HG03460 (cell line): ENCODE results near the gene FBXO36.
"Not testable (repeated sequence)": the region's sequence is repeated elsewhere in the genome, so short reads cannot be mapped to it uniquely, and the experiment has no call there.

Experiments
- ATAC-seq: cut with Tn5 transposase; IDR thresholded peaks from one replicate; pipeline ENCODE4 v1.9.1; 2021; ENCODE audit not compliant: unreplicated experiment

FBXO36 gene

GRCh38 chr2:229910147-229910831, 12.0 kb upstream of the FBXO36 start:
- ATAC-seq: peak; percentile 7

- peak; percentile 77 for ATAC-seq
Observed at GRCh38 chr2:229910832-229911412, 11.4 kb upstream of the FBXO36 start.

GRCh38 chr2:229914171-229914570, 8.1 kb upstream of the FBXO36 start:
- ATAC-seq: no peak

- no peak for ATAC-seq
Observed at GRCh38 chr2:229917793-229918192, 4.5 kb upstream of the FBXO36 start.

- no peak for ATAC-seq
Observed at GRCh38 chr2:229920011-229920641, 2.2 kb upstream of the FBXO36 start.

- ATAC-seq: peak; percentile 22
Observed at GRCh38 chr2:229921101-229921891, 1.0 kb upstream of the FBXO36 start.

GRCh38 chr2:229921892-229922448, 333 bp upstream of the FBXO36 start, which contains the start of gene TRIP12:
Gene TRIP12, minus strand, starts transcription at chr2:229922009. Its CDS starts 41,930 bp downstream, at chr2:229880079.
- ATAC-seq: peak; percentile 61

GRCh38 chr2:229924541-229924940, 2.2 kb downstream of the FBXO36 start:
- not testable (repeated sequence) for ATAC-seq

- no peak for ATAC-seq
Observed at GRCh38 chr2:229925201-229925600, 2.9 kb downstream of the FBXO36 start.

GRCh38 chr2:229927817-229928321, 5.6 kb downstream of the FBXO36 start:
- ATAC-seq: no peak

- ATAC-seq: no peak
Observed at GRCh38 chr2:229930656-229931055, 8.4 kb downstream of the FBXO36 start.

GRCh38 chr2:229931241-229931640, 8.9 kb downstream of the FBXO36 start:
- no peak for ATAC-seq

- no peak for ATAC-seq
Observed at GRCh38 chr2:229937537-229937936, 15.2 kb downstream of the FBXO36 start.

- no peak for ATAC-seq
Observed at GRCh38 chr2:229942671-229943070, 20.4 kb downstream of the FBXO36 start.

- no peak for ATAC-seq
Observed at GRCh38 chr2:229943171-229943570, 20.9 kb downstream of the FBXO36 start.

- ATAC-seq: no peak
Observed at GRCh38 chr2:229943770-229944449, 21.6 kb downstream of the FBXO36 start.

- no peak for ATAC-seq
Observed at GRCh38 chr2:229945975-229946374, 23.7 kb downstream of the FBXO36 start.

GRCh38 chr2:229947544-229947943, 25.2 kb downstream of the FBXO36 start:
- ATAC-seq: no peak

- ATAC-seq: no peak
Observed at GRCh38 chr2:229952256-229952835, 30.0 kb downstream of the FBXO36 start.

- no peak for ATAC-seq
Observed at GRCh38 chr2:229955663-229956062, 33.4 kb downstream of the FBXO36 start.
